ENCODE data around the gene ABCB11. TPM values are rescaled to one million over a fixed set of nuclear protein-coding genes. Genes with fewer than 3 reads are reported as not detected.

The ABCB11 gene
- total and polyA plus RNA-seq, 7 donors: 0.01 to 0.12 (median 0.04) TPM; not detected in 2

- Histone ChIP-seq H3K4me1 (no peaks in the 10 kb centered on the region), H3K27ac (no peak overlapping the region), H3K27me3 (ENCODE audit: insufficient read depth in 3 of 3, low read length in 2 of 3) (no peaks in the 10 kb centered on the region), H3K9me3 (no peaks in the 10 kb centered on the region), H3K36me3 (ENCODE audit: insufficient read depth in 1 of 2, low read depth in 1 of 2) (no peaks in the 10 kb centered on the region), H3K4me3 (no peak overlapping the region)
- ATAC-seq: no peak
- 95 to 98% (median 96%) methylated on average over 5 of the region's 5 CpGs for WGBS, 3 donors
- TF ChIP-seq CTCF (IDR thresholded peaks at IDR 0.05): no peak
- no peak for DNase-seq
- intact Hi-C loops (cut with DNase I): no loop called here
Observed at GRCh38 chr2:169006665-169007064, 24.5 kb downstream of the ABCB11 start.

GRCh38 chr2:169005994-169006393, 25.1 kb downstream of the ABCB11 start:
- DNase-seq (no peak), ATAC-seq (no peak)
- no peaks in the 10 kb centered on the region for H3K36me3 ChIP-seq (ENCODE audit: insufficient read depth in 1 of 2, low read depth in 1 of 2)
- intact Hi-C loops (cut with DNase I): no loop called here
- no peak overlapping the region for H3K27ac ChIP-seq
- WGBS, 3 donors: 63 to 81% (median 74%) methylated on average over 1 of the region's 1 CpG
- no peak for TF ChIP-seq CTCF (IDR thresholded peaks at IDR 0.05)
- H3K4me1 ChIP-seq: no peaks in the 10 kb centered on the region
- no peaks in the 10 kb centered on the region for H3K9me3 ChIP-seq
- H3K27me3 ChIP-seq (ENCODE audit: insufficient read depth in 3 of 3, low read length in 2 of 3): no peaks in the 10 kb centered on the region
- H3K4me3 ChIP-seq: no peak overlapping the region

- no peak for ATAC-seq
- intact Hi-C loops (cut with DNase I): no loop called here
- H3K4me1 ChIP-seq: no peaks in the 10 kb centered on the region
- no peak overlapping the region for H3K27ac ChIP-seq
- H3K27me3 ChIP-seq (ENCODE audit: insufficient read depth in 3 of 3, low read length in 2 of 3): no peaks in the 10 kb centered on the region
- no peaks in the 10 kb centered on the region for H3K9me3 ChIP-seq
- 84 to 87% (median 84%) methylated on average over 4 of the region's 4 CpGs for WGBS, 3 donors
- no peak for DNase-seq
- H3K4me3 ChIP-seq: no peak overlapping the region
- no peaks in the 10 kb centered on the region for H3K36me3 ChIP-seq (ENCODE audit: insufficient read depth in 1 of 2, low read depth in 1 of 2)
- TF ChIP-seq CTCF (IDR thresholded peaks at IDR 0.05): no peak
Observed at GRCh38 chr2:169005080-169005598, 26.0 kb downstream of the ABCB11 start.

- Histone ChIP-seq H3K27me3 (ENCODE audit: insufficient read depth in 3 of 3, low read length in 2 of 3) (no peaks in the 10 kb centered on the region), H3K4me1 (no peaks in the 10 kb centered on the region), H3K27ac (no peak overlapping the region), H3K9me3 (no peaks in the 10 kb centered on the region), H3K4me3 (no peak overlapping the region), H3K36me3 (ENCODE audit: insufficient read depth in 1 of 2, low read depth in 1 of 2) (no peaks in the 10 kb centered on the region)
- TF ChIP-seq CTCF (IDR thresholded peaks at IDR 0.05): no peak
- DNase-seq (no peak), ATAC-seq (no peak)
- intact Hi-C loops (cut with DNase I): no loop called here
- WGBS, 3 donors: 83 to 87% (median 84%) methylated on average over 3 of the region's 3 CpGs
Observed at GRCh38 chr2:169002161-169002738, 28.9 kb downstream of the ABCB11 start.
